SU-DHL-6 (cell line): ENCODE results near the gene ADGRF3.

Experiments used
- H2AFZ ChIP-seq: fragments of 200-600 bp; sonication (generic); 2 replicates; pipeline ENCODE4 v1.6.1; 2014; ENCODE audit warnings: low read depth, mild to moderate bottlenecking, moderate library complexity, mixed read lengths, antibody characterized with exemption, low read length; ENCODE audit not compliant: severe bottlenecking
- H3F3A ChIP-seq: fragments of 200-600 bp; shearing (Covaris generic); 2 replicates; pipeline ENCODE4 v1.6.0; 2016; ENCODE audit warnings: antibody characterized with exemption, mild to moderate bottlenecking; ENCODE audit not compliant: insufficient read depth
- H3K27ac ChIP-seq: fragments of 200-600 bp; sonication (generic); 2 replicates; pipeline ENCODE4 v1.5.1; 2016; ENCODE audit warnings: low read depth, mild to moderate bottlenecking, low read length, moderate library complexity, mixed read lengths
- H3K27me3 ChIP-seq: fragments of 200-600 bp; sonication (generic), shearing (Covaris generic); 2 replicates; pipeline ENCODE4 v1.6.0; 2014; ENCODE audit warnings: mild to moderate bottlenecking, low read length
- H3K36me3 ChIP-seq: fragments of 200-600 bp; sonication (generic); 2 replicates; pipeline ENCODE4 v1.6.1; 2014; ENCODE audit warnings: mild to moderate bottlenecking, low read length, mixed read lengths
- H3K4me2 ChIP-seq: fragments of 300-600, 200-600 bp; shearing (Covaris generic), sonication (generic); 2 replicates; pipeline ENCODE4 v1.6.0; 2014; ENCODE audit warnings: low read length, low read depth, mild to moderate bottlenecking; ENCODE audit not compliant: poor library complexity, severe bottlenecking
- H3K4me3 ChIP-seq: fragments of 200-600 bp; sonication (generic); 2 replicates; pipeline ENCODE4 v1.5.1; 2014; ENCODE audit warnings: antibody characterized with exemption, low read length, mild to moderate bottlenecking, mixed read lengths; ENCODE audit not compliant: insufficient read depth, poor library complexity, severe bottlenecking
- H3K79me2 ChIP-seq: fragments of 200-600 bp; sonication (generic); 2 replicates; pipeline ENCODE4 v1.6.1; 2014; ENCODE audit warnings: mild to moderate bottlenecking, low read length, moderate library complexity; ENCODE audit not compliant: insufficient read depth
- H3K9ac ChIP-seq: fragments of 200-600 bp; sonication (generic); 2 replicates; pipeline ENCODE4 v1.7.0; 2014; ENCODE audit warnings: mild to moderate bottlenecking, low read length
- H3K9me2 ChIP-seq: fragments of 200-600 bp; sonication (generic); replicated peaks from 2 replicates; pipeline ENCODE4 v1.6.1; 2014; ENCODE audit warnings: low read length; ENCODE audit not compliant: insufficient read depth
- H3K9me3 ChIP-seq: fragments of 200-600 bp; sonication (generic); 2 replicates; pipeline ENCODE4 v1.6.1; 2014; ENCODE audit warnings: low read length, mixed read lengths; ENCODE audit not compliant: insufficient read depth
- H4K20me1 ChIP-seq: fragments of 200-600 bp; sonication (generic); 2 replicates; pipeline ENCODE4 v1.6.1; 2014; ENCODE audit warnings: low read depth, mild to moderate bottlenecking, antibody characterized with exemption, low read length, moderate library complexity, mixed read lengths
- EZH2phosphoT487 ChIP-seq: fragments of 200-600 bp; sonication (generic), shearing (Covaris generic); conservative IDR thresholded peaks from 2 replicates; pipeline ENCODE4 v1.6.1; 2018; ENCODE audit warnings: mild to moderate bottlenecking, antibody characterized with exemption, low read length, moderate library complexity, mixed read lengths
- TF ChIP-seq, protein P1 (sequence below): fragments of 200-600 bp; sonication (generic); IDR thresholded peaks from one replicate; pipeline ENCODE4 v1.5.1; 2017; ENCODE audit warnings: antibody characterized with exemption, mild to moderate bottlenecking, low read length, moderate library complexity; ENCODE audit not compliant: insufficient read depth, poor library complexity, severe bottlenecking

The ADGRF3 gene

DNA sequence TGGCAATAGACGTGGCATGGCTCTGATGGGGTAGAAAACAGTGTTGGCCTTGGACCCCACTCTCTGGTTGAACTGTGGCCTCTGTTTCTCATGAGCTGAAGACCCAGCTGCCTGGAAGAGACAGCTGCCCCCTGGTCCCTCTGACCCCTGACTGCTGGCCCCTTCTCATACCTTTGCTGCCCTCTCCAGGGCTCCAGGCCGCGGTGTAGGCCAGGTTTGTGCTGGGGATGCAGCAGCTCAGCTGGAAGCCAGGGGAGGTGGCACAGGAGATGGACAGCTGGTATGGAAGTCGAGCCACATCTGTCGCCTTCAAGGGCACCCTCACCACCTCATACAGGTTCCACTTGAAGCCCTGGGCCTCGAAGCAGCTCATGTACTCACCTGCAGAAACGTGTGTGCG is 32.3 kb downstream of the ADGRF3 start:
- Histone ChIP-seq H3K9me3 (no peaks in the 10 kb centered on the region), H3K9me2 (no peaks in the 10 kb centered on the region), H3K9ac (no peak overlapping the region), H3K36me3 (no peaks in the 10 kb centered on the region), H3K4me2 (no peak overlapping the region), H3F3A (no peaks in the 10 kb centered on the region), H3K4me3 (no peak overlapping the region), H4K20me1 (no peaks in the 10 kb centered on the region), H3K27me3 (no peaks in the 10 kb centered on the region), H3K79me2 (no peaks in the 10 kb centered on the region), H2AFZ (no peak overlapping the region), H3K27ac (no peak overlapping the region)
- TF ChIP-seq, protein P1, sequence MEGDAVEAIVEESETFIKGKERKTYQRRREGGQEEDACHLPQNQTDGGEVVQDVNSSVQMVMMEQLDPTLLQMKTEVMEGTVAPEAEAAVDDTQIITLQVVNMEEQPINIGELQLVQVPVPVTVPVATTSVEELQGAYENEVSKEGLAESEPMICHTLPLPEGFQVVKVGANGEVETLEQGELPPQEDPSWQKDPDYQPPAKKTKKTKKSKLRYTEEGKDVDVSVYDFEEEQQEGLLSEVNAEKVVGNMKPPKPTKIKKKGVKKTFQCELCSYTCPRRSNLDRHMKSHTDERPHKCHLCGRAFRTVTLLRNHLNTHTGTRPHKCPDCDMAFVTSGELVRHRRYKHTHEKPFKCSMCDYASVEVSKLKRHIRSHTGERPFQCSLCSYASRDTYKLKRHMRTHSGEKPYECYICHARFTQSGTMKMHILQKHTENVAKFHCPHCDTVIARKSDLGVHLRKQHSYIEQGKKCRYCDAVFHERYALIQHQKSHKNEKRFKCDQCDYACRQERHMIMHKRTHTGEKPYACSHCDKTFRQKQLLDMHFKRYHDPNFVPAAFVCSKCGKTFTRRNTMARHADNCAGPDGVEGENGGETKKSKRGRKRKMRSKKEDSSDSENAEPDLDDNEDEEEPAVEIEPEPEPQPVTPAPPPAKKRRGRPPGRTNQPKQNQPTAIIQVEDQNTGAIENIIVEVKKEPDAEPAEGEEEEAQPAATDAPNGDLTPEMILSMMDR: no peak
- TF ChIP-seq EZH2phosphoT487: no peak

DNA sequence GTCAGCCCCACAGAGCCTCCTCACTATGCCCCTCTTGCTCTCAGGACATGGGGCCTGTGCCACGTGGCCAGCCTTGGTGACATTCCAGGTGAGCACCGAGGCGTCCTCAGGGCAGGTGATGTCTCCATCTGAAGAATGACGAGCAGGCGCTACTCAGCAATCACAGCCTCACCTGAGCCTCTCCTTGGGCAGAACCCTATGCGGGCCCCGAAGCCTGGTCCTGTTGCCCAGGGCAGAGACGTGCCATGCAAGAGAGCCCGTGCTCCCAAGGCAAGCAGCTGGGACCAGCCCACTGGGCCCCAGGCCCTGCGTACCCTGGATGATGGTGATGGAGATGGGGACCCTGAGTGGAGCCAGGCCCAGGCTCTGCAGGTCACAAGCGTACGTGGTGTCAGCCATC is 33.1 kb downstream of the ADGRF3 start:
- H3K27me3 ChIP-seq: no peaks in the 10 kb centered on the region
- TF ChIP-seq, protein P1: no peak
- TF ChIP-seq EZH2phosphoT487: no peak
- no peaks in the 10 kb centered on the region for H3F3A ChIP-seq
- no peaks in the 10 kb centered on the region for H3K9me2 ChIP-seq
- no peak overlapping the region for H3K27ac ChIP-seq
- H2AFZ ChIP-seq: no peak overlapping the region
- no peak overlapping the region for H3K4me3 ChIP-seq
- H3K9ac ChIP-seq: no peak overlapping the region
- H3K79me2 ChIP-seq: no peaks in the 10 kb centered on the region
- H3K36me3 ChIP-seq: no peaks in the 10 kb centered on the region
- no peak overlapping the region for H3K4me2 ChIP-seq
- no peaks in the 10 kb centered on the region for H4K20me1 ChIP-seq
- H3K9me3 ChIP-seq: no peaks in the 10 kb centered on the region

DNA sequence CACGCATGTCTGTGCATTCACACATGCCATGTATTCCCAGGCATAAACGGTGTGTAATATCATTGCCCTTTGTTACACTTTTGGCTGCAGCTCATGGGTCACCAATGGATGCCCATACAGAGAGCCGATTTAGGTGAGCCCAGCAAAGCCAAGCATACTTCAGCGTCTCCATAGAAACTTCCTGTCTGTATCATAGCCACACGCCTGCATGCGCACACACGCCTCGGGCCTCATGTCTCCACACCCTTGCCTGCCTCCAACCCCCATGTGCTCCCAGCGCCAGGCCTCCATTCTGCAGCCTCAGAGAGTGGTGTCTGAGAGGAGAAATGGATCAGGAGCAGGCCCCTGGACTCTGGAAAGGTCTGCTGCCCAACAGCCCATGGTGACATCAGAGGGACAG is 34.1 kb downstream of the ADGRF3 start:
- no peaks in the 10 kb centered on the region for H4K20me1 ChIP-seq
- H3K27ac ChIP-seq: no peak overlapping the region
- H3K4me3 ChIP-seq: no peak overlapping the region
- H3K9me3 ChIP-seq: no peaks in the 10 kb centered on the region
- no peak overlapping the region for H3K4me2 ChIP-seq
- H3F3A ChIP-seq: no peaks in the 10 kb centered on the region
- H3K27me3 ChIP-seq: no peaks in the 10 kb centered on the region
- no peaks in the 10 kb centered on the region for H3K9me2 ChIP-seq
- no peaks in the 10 kb centered on the region for H3K36me3 ChIP-seq
- H3K79me2 ChIP-seq: no peaks in the 10 kb centered on the region
- no peak overlapping the region for H3K9ac ChIP-seq
- TF ChIP-seq, protein P1: no peak
- TF ChIP-seq EZH2phosphoT487: no peak
- no peak overlapping the region for H2AFZ ChIP-seq

DNA sequence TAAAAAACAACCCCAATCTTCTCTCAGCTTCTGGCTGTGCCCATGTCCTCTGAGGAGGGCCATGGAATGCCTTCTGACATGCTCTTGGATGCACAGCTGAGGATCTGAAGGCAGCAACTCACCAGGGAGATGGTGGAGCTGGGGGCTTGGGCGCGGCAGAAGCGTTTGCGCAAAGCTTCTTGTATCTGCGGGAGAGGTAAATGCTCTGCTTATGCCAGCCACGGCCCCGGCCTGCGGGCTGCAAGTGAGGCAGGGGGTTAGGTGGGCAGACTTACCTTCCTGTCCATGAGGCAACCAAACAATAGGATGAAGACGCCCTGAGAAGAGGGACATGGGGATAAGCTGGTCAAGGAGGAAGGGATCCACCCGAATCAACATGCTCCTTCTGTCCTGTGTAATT is 36.7 kb downstream of the ADGRF3 start:
- Histone ChIP-seq H3K36me3 (no peaks in the 10 kb centered on the region), H3K27ac (no peak overlapping the region), H4K20me1 (no peaks in the 10 kb centered on the region), H3K9ac (no peak overlapping the region), H3F3A (no peaks in the 10 kb centered on the region), H2AFZ (no peak overlapping the region), H3K9me3 (no peaks in the 10 kb centered on the region), H3K27me3 (no peaks in the 10 kb centered on the region), H3K4me3 (no peak overlapping the region), H3K4me2 (no peak overlapping the region), H3K79me2 (no peaks in the 10 kb centered on the region), H3K9me2 (no peaks in the 10 kb centered on the region)
- TF ChIP-seq, protein P1: no peak
- TF ChIP-seq EZH2phosphoT487: no peak
